ENCODE data around the gene HOATZ.

The HOATZ gene

GRCh38 chr11:111523343-111523742, 8.8 kb downstream of the HOATZ start:
- DNase-seq, result no peak

- DNase-seq, result no peak
Observed at GRCh38 chr11:111524056-111524455, 9.5 kb downstream of the HOATZ start.

GRCh38 chr11:111525456-111525855, 10.9 kb downstream of the HOATZ start:
- no peak for DNase-seq

- no peak for DNase-seq
Observed at GRCh38 chr11:111526501-111526900, 11.9 kb downstream of the HOATZ start.

GRCh38 chr11:111527279-111527678, 12.7 kb downstream of the HOATZ start:
- DNase-seq, result no peak

GRCh38 chr11:111528557-111528956, 14.0 kb downstream of the HOATZ start:
- no peak for DNase-seq

GRCh38 chr11:111530091-111530490, 15.5 kb downstream of the HOATZ start:
- DNase-seq, result no peak

GRCh38 chr11:111531136-111531535, 16.6 kb downstream of the HOATZ start:
- DNase-seq, result no peak

GRCh38 chr11:111531687-111532364, 17.2 kb downstream of the HOATZ start:
- DNase-seq, result peak; percentile 67 to 78

GRCh38 chr11:111532365-111532709, 17.8 kb downstream of the HOATZ start:
- DNase-seq, result no peak

GRCh38 chr11:111535281-111535680, 20.7 kb downstream of the HOATZ start:
- no peak for DNase-seq

- no peak for DNase-seq
Observed at GRCh38 chr11:111537336-111537860, 22.8 kb downstream of the HOATZ start.

- DNase-seq, result no peak
Observed at GRCh38 chr11:111538407-111539114, 24.0 kb downstream of the HOATZ start.

GRCh38 chr11:111539426-111540113, 25.0 kb downstream of the HOATZ start:
- DNase-seq, result no peak

GRCh38 chr11:111540114-111540936, 25.7 kb downstream of the HOATZ start, which contains the start of gene LAYN:
LAYN (plus strand) TSS chr11:111540720; CDS start chr11:111540844, 124 bp downstream.
- DNase-seq, result peak in 1 of 2 experiments; percentile 21

- no peak for DNase-seq
Observed at GRCh38 chr11:111540937-111541253, 26.3 kb downstream of the HOATZ start.

GRCh38 chr11:111541254-111542061, 26.9 kb downstream of the HOATZ start:
- DNase-seq, result no peak

GRCh38 chr11:111542606-111543275, 28.2 kb downstream of the HOATZ start:
- DNase-seq, result no peak

- no peak for DNase-seq
Observed at GRCh38 chr11:111548525-111548924, 33.9 kb downstream of the HOATZ start.

- DNase-seq, result no peak
Observed at GRCh38 chr11:111549196-111549868, 34.8 kb downstream of the HOATZ start.

GRCh38 chr11:111549869-111550203, 35.3 kb downstream of the HOATZ start:
- DNase-seq, result no peak
